ENCODE results near the gene B9D1. TPM values are rescaled to one million over a fixed set of nuclear protein-coding genes. Genes with fewer than 3 reads are reported as not detected.
"Not testable (repeated sequence)": the region's sequence is repeated elsewhere in the genome, so short reads cannot be mapped to it uniquely, and the experiment has no call there.

The B9D1 gene
- total and polyA plus RNA-seq, 3 donors from 2014 or later, result 42.1 to 132 (median 59.9) TPM

GRCh38 chr17:19359151-19359550, 3.4 kb downstream of the B9D1 start:
- no peak overlapping the region for H3K27ac ChIP-seq
- H3K9me3 ChIP-seq, result no peaks in the 10 kb centered on the region
- TF ChIP-seq POLR2A (IDR thresholded peaks at IDR 0.05) (no peak), CTCF (IDR thresholded peaks at IDR 0.05) (no peak)
- intact Hi-C loops (cut with DNase I; ENCODE audit: low total_unique reads), result no loop called here
- H3K27me3 ChIP-seq, result no peaks in the 10 kb centered on the region
- WGBS, 2 donors, result 89 to 92% methylated on average over 7 of the region's 7 CpGs
- no peak overlapping the region for H3K4me3 ChIP-seq
- peaks cover 1% of the 10 kb centered on the region for H3K4me1 ChIP-seq
- no peaks in the 10 kb centered on the region for H3K36me3 ChIP-seq (ENCODE audit: low read depth, missing control alignments)
- no peak for DNase-seq

DNA sequence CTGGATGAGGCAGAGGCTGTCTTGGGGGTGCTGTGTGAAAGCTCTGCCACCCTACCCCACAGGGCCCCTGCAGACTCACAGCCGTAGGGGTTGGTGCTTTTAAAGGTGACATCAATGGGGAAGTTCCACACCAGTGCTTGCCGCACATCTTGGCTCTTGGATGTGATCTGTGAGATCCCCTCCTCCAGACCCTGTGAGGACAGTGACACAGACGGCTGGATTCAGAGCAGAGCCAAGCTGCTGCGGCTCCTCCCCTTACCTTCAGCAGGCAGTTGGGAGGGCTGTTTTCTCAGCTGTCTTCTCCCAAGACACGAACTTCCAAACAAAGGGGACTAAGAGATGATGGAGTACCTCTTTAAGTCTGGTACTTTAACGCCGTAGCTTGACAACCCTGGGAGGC, 4.8 kb downstream of the B9D1 start:
- Histone ChIP-seq H3K9me3 (no peaks in the 10 kb centered on the region), H3K4me1 (no peaks in the 10 kb centered on the region), H3K36me3 (ENCODE audit: low read depth, missing control alignments) (no peaks in the 10 kb centered on the region), H3K4me3 (no peak overlapping the region), H3K27ac (no peak overlapping the region), H3K27me3 (no peaks in the 10 kb centered on the region)
- WGBS, 2 donors, result 83 to 85% methylated on average over 6 to 7 of the region's 7 CpGs
- intact Hi-C loops (cut with DNase I; ENCODE audit: low total_unique reads), result no loop called here
- no peak for TF ChIP-seq CTCF (IDR thresholded peaks at IDR 0.05)
- no peak for TF ChIP-seq POLR2A (IDR thresholded peaks at IDR 0.05)
- no peak for DNase-seq

DNA sequence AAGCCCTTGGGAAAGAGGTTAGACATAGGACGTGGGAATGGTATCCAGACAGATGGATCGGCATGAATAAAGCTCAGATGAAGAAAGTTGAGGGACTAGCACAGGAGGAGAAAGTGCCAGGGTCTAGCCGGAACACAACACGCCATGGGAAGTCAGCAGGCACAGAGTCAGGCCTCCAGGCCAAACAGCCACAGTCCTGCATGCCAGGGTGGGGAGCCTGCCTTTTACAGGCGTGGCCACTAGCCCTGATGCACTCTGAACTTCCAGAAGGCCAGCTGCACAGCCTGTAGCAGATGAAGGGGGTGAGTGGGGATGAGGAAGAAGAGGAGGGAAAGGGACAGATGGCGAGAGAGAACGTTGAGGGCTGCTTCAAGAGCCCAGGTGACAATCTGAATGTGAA, 5.2 kb downstream of the B9D1 start:
- H3K4me3 ChIP-seq, result no peak overlapping the region
- no peaks in the 10 kb centered on the region for H3K36me3 ChIP-seq (ENCODE audit: low read depth, missing control alignments)
- H3K27ac ChIP-seq, result no peak overlapping the region
- H3K4me1 ChIP-seq, result no peaks in the 10 kb centered on the region
- 87 to 89% methylated on average over 7 of the region's 7 CpGs for WGBS, 2 donors
- no peaks in the 10 kb centered on the region for H3K27me3 ChIP-seq
- no peaks in the 10 kb centered on the region for H3K9me3 ChIP-seq
- TF ChIP-seq POLR2A (IDR thresholded peaks at IDR 0.05) (no peak), CTCF (IDR thresholded peaks at IDR 0.05) (no peak)
- no peak for DNase-seq
- intact Hi-C loops (cut with DNase I; ENCODE audit: low total_unique reads), result no loop called here

DNA sequence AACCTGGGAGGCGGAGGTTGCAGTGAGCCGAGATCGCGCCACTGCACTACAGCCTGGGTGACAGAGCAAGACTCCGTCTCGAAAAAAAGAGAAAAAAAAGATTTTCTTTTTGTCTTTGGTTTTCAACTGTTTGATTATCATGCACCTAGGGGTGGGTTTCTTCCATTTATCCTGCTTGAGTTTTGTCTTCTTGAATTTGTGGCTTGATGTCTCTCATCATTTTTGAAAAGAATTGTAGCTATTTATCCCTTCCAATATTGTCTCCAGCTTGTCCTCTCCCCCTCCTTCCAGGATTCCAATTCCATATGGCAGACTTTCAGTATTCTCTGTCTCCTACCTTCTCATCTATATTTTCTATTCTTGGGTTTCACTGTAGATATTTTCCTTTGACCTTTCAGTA, 7.8 kb downstream of the B9D1 start:
- no peaks in the 10 kb centered on the region for H3K9me3 ChIP-seq
- no peak for DNase-seq
- 80 to 94% methylated on average over 6 of the region's 6 CpGs for WGBS, 2 donors
- H3K4me3 ChIP-seq, result no peak overlapping the region
- H3K27me3 ChIP-seq, result no peaks in the 10 kb centered on the region
- H3K27ac ChIP-seq, result no peak overlapping the region
- intact Hi-C loops (cut with DNase I; ENCODE audit: low total_unique reads), result no loop called here
- H3K36me3 ChIP-seq (ENCODE audit: low read depth, missing control alignments), result no peaks in the 10 kb centered on the region
- TF ChIP-seq POLR2A (IDR thresholded peaks at IDR 0.05), result no peak
- no peak for TF ChIP-seq CTCF (IDR thresholded peaks at IDR 0.05)
- H3K4me1 ChIP-seq, result no peaks in the 10 kb centered on the region

GRCh38 chr17:19353401-19353800, 9.1 kb downstream of the B9D1 start:
- H3K27me3 ChIP-seq; H3K9me3 ChIP-seq; H3K4me1 ChIP-seq; intact Hi-C loops (cut with DNase I; ENCODE audit: low total_unique reads); H3K4me3 ChIP-seq; H3K36me3 ChIP-seq (ENCODE audit: low read depth, missing control alignments); DNase-seq; H3K27ac ChIP-seq: not testable (repeated sequence)
- 89 to 96% methylated on average over 11 of the region's 11 CpGs for WGBS, 2 donors

Data from testis (tissue), 3 donors.